Measurements from ENCODE around the gene BDH1. TPM values are rescaled to one million over a fixed set of nuclear protein-coding genes. Genes with fewer than 3 reads are reported as not detected.
A peak's percentile ranks its signal among the peaks of the same experiment; 100 is the strongest.

BDH1 gene
- total RNA-seq, 1 donor from 2014 or later, result not detected

GRCh38 chr3:197487911-197488391 lies 67.8 kb downstream of the BDH1 start:
- TF ChIP-seq CTCF (IDR thresholded peaks at IDR 0.05), result no peak
- Histone ChIP-seq H3K36me3 (no peaks in the 10 kb centered on the region), H3K27ac (no peak overlapping the region), H3K4me3 (no peak overlapping the region), H3K27me3 (no peaks in the 10 kb centered on the region), H3K9me3 (no peaks in the 10 kb centered on the region), H3K4me1 (no peaks in the 10 kb centered on the region)
- intact Hi-C loops (cut with DNase I), result no loop called here
- DNase-seq (ENCODE audit: low spot score in 2 of 2), result peak in 1 of 2 donors; percentile 70

DNA sequence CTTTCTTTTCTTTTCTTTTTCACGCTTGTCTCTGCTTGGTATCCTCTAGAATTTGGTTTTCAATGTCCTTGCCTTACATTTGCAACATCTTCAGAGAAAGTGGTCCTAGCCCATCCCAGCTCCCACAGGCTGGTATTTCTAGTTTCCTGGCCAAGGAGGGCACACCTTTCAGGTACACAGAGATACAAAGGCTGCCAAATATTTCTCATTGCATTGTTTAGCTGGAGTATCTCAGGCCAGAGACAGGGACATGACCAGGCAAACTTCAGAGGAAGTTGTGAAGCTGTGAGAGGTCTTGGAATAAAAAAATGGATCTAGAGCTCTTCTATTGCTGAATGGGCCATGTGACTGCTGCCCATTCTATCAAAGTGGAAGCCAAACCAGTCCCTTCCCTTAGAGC lies 68.9 kb downstream of the BDH1 start:
- no peak overlapping the region for H3K4me3 ChIP-seq
- no peaks in the 10 kb centered on the region for H3K36me3 ChIP-seq
- DNase-seq (ENCODE audit: low spot score in 2 of 2), result no peak
- no peaks in the 10 kb centered on the region for H3K27me3 ChIP-seq
- H3K4me1 ChIP-seq, result no peaks in the 10 kb centered on the region
- H3K27ac ChIP-seq, result no peak overlapping the region
- no peak for TF ChIP-seq CTCF (IDR thresholded peaks at IDR 0.05)
- intact Hi-C loops (cut with DNase I), result no loop called here
- no peaks in the 10 kb centered on the region for H3K9me3 ChIP-seq

- Histone ChIP-seq H3K4me3 (no peak overlapping the region), H3K9me3 (no peaks in the 10 kb centered on the region), H3K36me3 (no peaks in the 10 kb centered on the region), H3K27me3 (no peaks in the 10 kb centered on the region), H3K4me1 (no peaks in the 10 kb centered on the region), H3K27ac (no peak overlapping the region)
- intact Hi-C loops (cut with DNase I), result no loop called here
- no peak for DNase-seq (ENCODE audit: low spot score in 2 of 2)
- TF ChIP-seq CTCF (IDR thresholded peaks at IDR 0.05), result no peak
Measured at GRCh38 chr3:197485143-197485542, 70.6 kb downstream of the BDH1 start.

- no peak overlapping the region for H3K27ac ChIP-seq
- intact Hi-C loops (cut with DNase I), result no loop called here
- H3K4me1 ChIP-seq, result no peaks in the 10 kb centered on the region
- H3K9me3 ChIP-seq, result no peaks in the 10 kb centered on the region
- H3K4me3 ChIP-seq, result no peak overlapping the region
- no peaks in the 10 kb centered on the region for H3K27me3 ChIP-seq
- no peak for DNase-seq (ENCODE audit: low spot score in 2 of 2)
- H3K36me3 ChIP-seq, result no peaks in the 10 kb centered on the region
- TF ChIP-seq CTCF (IDR thresholded peaks at IDR 0.05), result no peak
Measured at GRCh38 chr3:197484204-197484901, 71.4 kb downstream of the BDH1 start.

DNA sequence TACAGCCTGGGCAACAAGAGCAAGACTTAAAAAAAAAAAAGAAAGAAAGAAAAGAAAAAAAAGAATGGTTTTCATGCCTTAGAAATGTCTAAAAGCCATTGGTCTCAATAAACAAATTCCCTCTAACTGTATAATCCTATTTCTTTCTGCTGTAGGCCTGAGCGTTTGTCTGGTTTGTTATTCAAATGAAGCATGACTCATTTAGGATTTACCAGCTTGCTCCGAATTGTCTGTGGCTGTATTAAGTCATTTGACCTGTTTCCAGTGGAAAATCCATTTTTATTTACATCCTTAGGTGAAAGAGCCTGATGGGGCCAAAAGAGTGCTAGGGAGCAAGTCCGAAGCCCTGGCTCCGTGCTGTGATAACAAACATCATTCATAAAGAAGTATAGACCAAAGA lies 73.8 kb downstream of the BDH1 start:
- Histone ChIP-seq H3K27me3 (no peaks in the 10 kb centered on the region), H3K9me3 (no peaks in the 10 kb centered on the region), H3K4me3 (no peak overlapping the region), H3K4me1 (no peaks in the 10 kb centered on the region), H3K36me3 (no peaks in the 10 kb centered on the region), H3K27ac (no peak overlapping the region)
- DNase-seq (ENCODE audit: low spot score in 2 of 2), result no peak
- no peak for TF ChIP-seq CTCF (IDR thresholded peaks at IDR 0.05)
- intact Hi-C loops (cut with DNase I), result no loop called here
